HG03103 (cell line): Measurements from ENCODE around the gene ADPRHL1.
"Not testable (repeated sequence)": the region's sequence is repeated elsewhere in the genome, so short reads cannot be mapped to it uniquely, and the experiment has no call there.

ENCODE experiments used
- ATAC-seq: cut with Tn5 transposase; IDR thresholded peaks from one replicate; pipeline ENCODE4 v1.9.1; 2021; ENCODE audit warnings: low read depth; ENCODE audit not compliant: unreplicated experiment

The ADPRHL1 gene

DNA sequence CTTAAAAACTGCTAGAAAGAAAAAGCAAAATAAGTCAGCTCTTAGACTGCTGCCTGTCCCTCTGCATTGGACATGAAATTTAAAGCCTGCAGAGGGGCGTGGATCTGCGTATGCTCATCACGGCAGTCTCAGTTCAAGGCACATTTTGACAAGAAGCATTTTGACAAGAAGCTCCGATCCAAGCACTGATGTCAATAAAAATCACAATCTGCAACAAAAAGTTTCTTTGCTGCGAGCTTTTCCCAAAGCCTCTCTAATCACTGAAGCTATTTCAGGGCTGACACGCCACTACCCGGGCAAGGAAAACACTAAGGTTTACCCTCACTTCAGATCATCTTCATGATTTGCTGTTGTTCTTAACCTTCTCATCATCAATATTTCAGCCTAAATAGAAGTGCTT, 29.8 kb upstream of the ADPRHL1 start:
- no peak for ATAC-seq

DNA sequence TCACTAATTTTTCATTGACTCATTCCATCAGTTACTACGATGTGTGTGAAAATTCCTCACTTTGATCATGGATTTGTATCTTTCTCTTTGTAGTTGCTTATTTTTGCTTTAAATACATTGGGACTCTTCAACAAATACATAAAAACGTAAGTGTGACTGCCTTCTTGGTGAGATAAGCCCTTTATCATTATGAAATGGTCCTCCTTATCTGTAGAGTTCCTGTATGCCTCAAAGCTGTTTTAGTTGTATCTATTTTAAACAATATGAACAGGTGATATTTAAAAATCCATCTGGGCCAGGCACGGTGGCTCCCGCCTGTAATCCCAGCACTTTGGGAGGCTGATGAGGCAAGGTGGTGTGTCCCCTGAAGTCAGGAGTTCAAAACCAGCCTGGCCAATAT, 25.9 kb upstream of the ADPRHL1 start:
- ATAC-seq, result no peak

DNA sequence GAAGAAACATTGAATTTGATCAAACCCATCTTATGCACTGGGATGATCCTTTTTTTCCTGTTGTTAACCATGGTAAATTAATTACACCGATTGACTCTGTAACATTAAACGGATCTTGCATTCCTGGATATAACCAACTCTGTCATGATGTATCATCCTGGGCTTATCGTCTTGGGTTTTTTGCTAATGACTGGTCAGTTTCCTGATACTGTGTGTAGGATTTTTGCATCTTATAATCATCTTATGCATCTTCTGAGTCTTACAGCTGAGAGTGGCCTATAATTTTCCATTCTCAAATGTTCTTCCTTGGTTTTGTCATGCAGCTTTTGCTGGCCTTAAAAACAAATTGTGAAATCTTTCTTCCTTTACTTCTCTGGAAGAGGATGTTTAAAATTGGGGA, 24.4 kb upstream of the ADPRHL1 start:
- ATAC-seq, result no peak

DNA sequence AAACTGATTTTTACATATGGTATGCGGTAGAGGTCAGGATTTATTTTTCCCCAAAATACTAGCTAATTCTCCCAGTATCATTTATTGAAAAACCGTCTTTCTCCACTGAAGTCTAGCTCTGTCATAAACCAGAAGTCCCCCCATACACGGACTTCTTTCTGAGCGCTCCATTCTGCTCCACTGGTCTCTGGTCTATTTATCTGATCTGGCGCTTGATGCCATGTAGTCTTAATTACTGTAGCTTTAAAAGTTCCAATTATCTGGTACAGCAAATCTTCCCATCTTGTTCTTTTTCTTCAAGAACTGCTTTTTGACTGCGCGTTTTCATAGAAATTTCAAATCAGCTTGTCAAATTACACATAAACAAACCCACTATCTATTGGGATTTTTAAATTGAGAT, 23.5 kb upstream of the ADPRHL1 start:
- no peak for ATAC-seq

DNA sequence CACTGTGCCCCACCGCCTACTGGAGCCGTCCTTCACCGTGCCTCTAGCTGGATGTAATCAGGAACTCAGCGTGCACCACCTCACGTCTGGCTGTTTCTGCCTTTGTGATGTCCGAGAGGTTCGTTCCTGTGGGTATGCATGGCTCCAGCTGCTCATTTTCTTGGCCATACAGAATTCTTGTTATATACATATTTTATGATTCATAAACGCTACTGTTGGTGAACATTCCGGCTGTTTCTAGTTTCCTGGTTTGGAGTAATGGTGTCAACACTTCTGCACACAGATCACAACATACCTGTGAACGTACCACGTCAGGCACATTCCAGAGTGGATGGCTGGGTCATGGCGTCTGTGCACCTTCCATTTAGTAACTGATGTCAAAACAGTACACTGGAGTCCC, 22.6 kb upstream of the ADPRHL1 start:
- ATAC-seq, result no peak

DNA sequence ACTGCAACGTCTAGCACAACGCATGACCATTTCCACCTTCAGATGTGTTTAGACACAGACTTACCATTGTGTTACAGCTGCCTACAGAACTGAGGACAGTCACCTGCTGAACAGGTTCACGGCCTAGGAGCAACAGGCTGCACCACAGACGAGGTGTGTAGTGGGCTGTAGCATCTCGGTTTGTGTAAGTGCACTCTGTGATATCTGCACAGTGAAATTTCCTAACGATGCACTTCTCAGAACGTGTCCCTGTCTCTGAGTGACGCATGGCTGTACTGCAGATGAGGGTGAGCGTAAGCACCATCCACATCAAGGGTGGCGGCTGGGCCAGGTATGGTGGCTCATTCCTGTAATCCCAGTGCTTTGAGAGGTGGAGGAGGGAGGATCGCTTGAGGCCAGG, 22.0 kb upstream of the ADPRHL1 start:
- no peak for ATAC-seq

DNA sequence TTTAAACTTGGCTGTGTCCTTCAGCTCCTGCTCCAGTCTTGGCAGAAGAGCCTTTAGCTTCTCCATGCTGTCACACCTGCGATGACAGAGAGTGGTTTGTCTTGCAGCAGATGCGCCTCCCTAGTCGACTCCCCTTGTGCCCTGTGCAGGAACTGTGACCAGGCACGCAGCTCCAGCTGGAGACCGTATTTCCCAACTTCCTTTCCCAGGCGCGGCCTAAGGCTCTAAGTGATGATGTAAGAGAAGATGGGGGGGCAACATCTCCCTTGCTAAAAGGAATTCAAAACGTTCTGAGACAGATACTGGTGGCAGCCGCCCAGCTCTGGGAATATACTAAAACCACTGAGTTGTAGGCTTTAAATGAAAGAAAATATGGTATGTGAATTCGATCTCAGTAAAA, 20.9 kb upstream of the ADPRHL1 start:
- ATAC-seq, result no peak

DNA sequence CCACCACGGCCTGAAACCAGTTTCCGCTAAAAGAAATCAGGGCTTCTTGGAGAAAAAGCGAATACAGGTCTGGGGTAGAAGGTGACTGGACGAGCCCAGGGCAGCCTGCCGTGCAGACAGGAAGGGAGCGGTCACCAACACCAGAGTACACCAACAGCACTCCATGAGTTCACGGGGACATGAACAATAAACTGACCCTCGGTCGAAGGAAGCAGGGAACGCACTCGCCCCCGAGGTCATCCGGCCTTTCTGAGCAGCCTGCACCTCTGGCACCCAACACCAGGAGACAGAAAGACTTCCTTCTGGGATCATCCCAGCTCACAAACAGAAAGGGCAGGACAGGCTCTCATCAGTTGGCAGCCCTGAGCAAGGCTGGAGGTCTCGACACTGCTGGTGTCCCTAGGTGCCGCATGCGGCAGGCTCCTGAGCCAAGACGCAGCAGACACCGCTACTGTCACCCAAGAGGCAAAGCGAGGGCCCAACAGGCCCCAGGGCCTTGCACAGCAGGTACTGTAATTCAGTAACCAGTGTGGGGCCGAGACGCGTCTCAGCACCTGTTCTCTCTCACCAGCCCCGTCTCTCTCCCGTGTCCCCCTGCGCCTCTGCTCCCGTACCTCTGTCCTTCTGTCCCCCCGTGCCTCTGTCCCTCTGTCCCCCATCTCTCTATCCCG, 19.2 kb upstream of the ADPRHL1 start:
- ATAC-seq, result no peak

DNA sequence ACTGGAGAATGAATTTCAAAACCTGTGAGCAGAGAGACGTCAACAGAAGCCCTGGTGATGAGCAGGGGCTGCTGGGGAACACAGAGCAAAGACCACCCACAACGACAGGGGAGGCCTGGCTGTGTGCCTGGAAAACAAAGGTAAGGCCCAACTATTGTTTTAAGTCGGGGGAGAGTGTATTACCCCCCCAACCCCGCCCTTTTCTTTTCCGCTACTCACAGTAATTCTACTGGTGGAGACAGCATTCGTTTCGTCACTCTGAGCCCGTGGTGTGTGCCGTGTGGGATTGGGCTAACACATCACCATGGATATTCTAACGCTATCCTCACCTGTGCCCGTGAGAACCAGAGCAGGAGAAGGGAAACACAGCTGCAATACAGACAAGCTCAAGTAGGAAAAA, 18.6 kb upstream of the ADPRHL1 start:
- ATAC-seq, result no peak

DNA sequence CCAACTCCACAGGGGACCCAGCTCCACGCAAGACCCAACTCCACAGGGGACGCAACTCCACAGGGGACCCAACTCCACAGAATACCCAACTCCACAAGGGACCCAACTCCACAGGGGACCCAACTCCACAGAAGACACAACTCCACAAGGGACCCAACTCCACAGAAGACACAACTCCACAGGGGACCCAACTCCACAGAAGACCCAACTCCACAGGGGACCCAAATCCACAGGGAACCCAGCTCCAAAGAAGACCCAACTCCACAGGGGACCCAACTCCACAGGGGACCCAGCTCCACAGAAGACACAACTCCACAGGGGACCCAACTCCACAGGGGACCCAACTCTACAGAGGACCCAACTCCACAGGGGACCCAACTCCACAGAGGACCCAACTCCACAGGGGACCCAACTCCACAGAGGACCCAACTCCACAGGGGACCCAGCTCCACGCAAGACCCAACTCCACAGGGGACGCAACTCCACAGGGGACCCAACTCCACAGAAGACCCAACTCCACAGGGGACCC, 17.4 kb upstream of the ADPRHL1 start:
- not testable (repeated sequence) for ATAC-seq

DNA sequence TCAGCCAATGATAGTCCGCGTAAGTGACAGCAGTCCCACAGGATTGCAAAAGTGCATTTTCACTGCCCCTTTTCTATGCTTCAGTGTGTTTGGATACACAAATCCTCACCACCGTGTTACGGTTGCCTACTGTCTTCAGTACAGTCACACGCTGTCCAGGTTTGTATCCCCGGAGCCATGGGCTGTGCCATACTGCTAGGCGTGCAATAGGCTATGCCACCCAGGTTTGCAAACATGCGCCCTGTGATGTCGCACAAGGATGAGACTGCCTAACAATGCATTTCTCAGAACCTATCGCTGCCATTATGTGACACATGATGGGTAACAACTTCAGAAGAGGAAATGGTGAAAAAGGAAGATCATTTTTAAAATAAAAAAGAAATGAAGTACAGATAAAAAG, 16.8 kb upstream of the ADPRHL1 start:
- ATAC-seq, result no peak

DNA sequence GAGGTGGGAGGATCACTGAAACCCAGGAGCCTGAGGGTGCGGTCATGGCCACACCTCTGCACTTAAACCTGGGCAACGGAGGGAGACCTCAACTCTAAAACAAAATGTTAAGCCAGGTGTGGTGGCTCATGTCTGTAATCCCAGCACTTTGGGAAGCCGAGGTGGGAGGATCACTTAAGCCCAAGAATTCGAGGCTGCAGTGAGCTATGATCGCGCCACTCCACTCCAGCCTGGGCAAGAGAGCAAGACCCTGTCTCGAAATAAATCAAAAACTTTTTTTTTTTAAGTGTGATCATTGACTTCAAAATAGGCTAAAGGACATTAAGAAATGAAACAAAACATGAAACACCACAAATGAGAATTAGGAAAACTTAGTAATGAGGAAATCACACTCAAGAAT, 16.3 kb upstream of the ADPRHL1 start:
- ATAC-seq, result no peak

DNA sequence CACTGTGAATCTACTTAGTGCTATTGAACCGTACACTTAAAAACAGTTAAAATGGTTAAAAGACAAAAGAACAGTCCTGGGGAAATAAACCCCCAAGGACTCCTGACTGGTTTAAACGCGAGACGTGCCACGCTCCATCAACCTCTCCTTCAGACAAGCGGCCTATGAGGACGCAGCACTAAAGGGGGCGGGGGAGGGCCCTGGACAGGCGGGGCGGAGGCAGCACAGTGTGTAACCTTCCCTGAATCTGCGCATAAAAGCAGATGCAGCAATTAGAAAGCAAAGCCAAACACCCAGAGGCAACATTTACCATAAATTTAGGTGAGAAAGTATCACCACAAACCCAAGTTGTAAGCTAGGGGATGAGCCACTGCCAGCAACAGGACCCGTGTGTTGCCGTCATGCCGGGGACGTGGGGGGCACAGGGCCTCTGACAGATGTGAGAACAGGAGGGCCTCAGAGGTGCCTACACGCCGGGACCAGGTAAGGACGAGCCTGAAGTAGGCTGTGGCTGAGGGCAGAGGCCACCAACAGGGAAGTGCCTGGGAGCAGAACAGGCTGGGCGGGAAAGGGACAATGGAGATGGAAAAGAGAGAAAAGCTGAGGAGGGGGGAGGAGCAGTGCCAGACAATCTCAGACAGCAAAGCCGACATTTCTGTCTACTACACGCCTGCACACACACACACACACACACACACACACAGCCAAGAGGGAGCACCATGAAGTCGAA, 15.3 kb upstream of the ADPRHL1 start:
- ATAC-seq, result no peak

DNA sequence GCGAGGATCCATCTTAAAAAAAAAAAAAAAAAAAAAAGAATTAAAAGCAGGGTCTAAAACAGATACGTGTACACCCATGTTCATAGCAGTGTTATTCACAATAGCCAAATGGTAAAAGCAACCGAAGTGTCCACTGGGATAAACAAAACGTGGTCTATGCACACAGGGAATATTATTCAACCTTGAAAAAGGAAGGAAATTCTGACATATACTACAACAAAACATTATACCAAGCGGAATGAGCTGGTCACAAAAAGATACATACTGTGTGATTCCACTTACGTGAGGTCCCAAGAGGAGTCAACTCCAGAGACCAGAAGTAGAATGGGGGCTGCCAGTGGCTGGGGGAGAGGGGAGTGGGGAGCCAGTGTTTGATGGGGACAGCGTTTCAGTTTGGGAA, 14.7 kb upstream of the ADPRHL1 start:
- no peak for ATAC-seq

DNA sequence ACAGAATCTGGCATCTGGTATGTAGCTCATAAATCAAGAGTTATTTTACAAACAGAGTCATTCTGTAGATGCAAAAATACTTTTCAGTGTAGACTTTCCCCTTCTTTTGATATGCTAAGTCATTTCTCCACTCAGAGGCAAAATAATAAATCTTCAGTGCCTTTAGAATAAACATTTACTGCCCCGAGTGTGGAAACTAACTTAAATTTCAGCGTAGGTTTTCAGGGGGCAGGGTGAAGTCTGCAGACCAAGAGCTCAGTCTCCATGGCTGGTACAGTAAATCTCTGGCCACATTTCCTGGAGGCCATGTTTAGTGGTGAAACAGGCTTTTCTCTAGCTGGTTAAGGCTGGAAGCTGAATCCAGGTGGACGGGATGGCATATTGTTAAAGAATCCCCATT, 13.1 kb upstream of the ADPRHL1 start:
- no peak for ATAC-seq

DNA sequence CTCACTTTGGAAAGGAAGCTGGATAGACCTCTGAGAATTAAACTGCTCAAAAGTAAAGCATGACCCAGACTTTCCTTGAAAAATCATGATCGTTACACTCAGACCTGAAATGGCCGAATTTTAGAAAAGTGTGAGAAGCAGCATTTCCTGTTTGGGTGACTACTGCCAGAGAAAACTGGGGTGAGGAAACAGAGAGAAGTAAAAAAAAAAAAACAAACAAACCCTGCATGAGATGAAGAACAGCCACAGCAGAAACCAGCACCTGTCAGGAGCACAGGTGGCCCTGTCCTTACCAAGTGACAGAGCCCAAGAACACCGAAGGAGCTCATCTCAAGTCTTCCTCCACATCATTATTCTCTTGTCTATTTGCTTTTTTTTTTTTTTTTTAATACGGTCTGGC, 12.0 kb upstream of the ADPRHL1 start:
- ATAC-seq, result no peak

DNA sequence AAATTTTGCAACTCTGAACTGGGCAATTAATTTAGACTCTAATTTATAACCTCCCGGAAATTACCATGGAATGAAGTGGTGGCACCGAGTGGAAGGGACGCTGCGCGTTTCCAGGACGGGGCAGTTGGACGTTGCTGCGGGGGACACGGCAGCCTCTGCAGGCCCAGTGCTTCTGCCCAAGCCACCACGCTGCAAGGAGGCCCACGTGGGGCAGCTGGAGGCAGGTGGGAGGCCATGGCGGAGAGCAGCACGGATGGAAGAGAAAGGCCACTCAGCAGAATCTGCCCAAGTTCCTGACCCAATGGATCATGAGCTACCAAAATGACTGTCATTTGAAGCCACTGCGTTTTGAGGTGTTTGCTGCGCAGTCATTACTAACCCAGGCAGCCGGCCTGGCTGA, 11.2 kb upstream of the ADPRHL1 start:
- ATAC-seq, result no peak

DNA sequence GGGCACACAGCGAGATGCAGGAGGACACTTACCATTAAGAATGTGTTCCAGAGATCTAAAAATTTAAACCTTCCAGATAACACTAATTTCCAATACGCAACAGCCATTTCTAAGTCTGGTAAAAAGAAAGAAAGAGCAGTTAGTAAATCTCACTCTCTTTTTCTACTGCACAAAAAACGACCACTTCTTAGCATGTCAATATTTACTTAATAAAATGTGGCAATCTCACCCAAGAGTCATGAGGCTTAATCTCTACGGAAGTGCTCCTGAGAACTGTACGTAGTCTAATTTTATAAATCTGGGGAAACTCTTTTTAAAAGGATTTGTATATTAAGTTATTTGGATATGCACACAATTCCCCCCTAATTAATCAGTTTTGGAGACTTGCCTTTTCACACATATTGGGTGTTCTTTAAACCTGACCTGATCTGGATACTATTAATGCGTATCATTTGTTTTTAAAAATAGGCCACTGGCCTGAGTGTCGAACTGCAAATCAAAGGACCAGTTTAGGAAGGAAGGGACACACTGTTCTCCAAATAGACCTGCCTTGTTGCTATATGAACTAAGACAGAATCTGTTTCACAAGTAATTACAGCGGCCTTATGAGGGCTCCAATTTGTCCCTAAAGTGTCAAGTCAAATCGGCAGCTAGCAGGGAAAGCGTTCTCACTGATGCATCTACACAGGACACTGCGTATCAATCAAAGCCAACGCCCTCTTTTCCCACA, 7.9 kb upstream of the ADPRHL1 start:
- no peak for ATAC-seq

DNA sequence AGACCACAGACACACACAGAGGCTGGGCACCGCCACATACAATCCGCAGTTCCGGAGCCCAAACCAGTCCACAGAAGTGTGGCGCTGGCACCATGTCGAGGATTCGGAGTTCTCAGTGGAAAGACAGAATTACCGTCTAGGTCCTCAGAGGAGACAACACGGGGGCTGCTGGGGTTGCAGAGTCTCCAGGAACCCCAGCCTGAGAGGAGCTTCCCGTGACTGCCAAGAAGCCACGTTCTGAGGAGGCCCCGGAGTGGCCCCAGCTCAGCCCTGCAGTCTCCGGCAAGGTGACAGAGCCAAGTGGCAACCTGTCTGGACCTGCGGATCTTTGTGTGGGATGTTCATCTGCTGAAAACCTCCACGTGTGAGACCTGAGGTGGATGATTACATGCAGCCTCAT, 7.3 kb upstream of the ADPRHL1 start:
- no peak for ATAC-seq

DNA sequence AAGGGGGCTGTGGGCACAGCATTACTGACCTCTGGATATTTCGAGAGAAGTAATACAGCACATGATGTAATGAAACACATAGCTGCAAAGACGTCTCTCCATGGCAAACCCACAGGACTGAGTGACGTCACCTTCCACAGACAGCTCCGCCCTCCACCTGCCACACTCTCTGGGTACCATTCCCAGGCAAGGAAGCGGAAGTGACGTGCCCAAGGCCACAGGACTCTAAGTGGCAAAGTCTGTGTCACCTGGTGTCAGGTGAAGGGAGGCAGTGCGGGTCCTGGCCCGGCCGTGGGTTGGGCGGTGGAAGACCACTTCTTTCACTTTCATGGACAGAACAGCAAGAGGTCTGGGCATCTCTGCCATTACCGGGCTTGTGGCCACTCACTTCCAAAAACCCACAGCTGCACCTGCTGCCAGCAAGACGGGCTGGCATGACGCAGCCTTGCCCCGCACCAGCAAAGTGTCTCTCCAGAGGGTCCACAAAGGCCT, 6.8 kb upstream of the ADPRHL1 start:
- ATAC-seq, result no peak

DNA sequence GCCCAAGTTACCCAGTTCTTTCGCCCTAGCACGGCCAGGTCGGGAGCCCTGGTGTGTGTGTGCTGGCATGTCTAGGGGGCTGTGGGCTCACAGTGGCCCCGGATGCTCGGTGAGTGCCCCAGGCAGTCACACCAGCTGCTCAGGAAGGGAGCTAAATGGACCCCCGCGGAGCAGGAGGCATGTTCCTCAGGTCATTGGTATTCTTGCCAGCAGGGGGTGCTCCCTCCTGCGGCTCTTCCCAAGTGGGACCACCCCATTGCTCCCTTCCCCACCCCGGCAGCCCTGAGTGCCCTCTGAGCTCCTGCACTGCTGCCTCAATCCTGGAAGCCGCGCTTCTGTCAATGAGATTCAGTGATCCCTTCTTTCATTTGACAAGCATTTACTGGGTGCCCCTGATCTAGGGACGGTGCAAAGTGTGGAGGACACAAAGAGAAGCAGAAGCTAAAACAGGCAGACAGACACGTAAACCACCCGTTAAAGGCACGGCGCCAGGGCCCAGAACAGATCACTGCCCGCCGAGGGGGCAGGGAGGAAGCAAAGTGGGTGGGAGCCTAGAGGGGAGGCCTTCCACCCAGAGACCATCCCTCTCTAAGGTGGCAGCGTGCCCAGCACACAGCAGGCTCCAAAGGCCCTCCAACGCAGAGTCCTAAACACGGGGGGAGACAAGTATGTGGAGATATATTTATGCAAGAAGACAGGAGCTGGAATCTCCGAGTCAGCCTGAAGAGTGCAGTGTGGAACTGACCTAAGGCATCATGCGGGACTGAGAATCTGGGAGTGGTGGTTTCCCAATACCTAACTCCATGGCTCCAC, 5.2 kb upstream of the ADPRHL1 start:
- ATAC-seq, result no peak
